MG63 (cell line): Measurements from ENCODE around the gene SLC23A3. TPM values are rescaled to one million over a fixed set of nuclear protein-coding genes. Genes with fewer than 3 reads are reported as not detected.

Source experiments
- DNase-seq: peaks from one replicate; pipeline ENCODE4 v3.0.0-alpha.2; 2020
- H3K27me3 ChIP-seq: fragments of 250-450 bp; sonication (Bioruptor Pico); 2 replicates; pipeline ENCODE4 v1.5.1; 2020; ENCODE audit warnings: mild to moderate bottlenecking, moderate library complexity
- H3K36me3 ChIP-seq: fragments of 250-450 bp; sonication (Bioruptor Pico); 2 replicates; pipeline ENCODE4 v1.5.1; 2020; ENCODE audit warnings: mild to moderate bottlenecking, moderate library complexity
- H3K4me3 ChIP-seq: fragments of 250-450 bp; sonication (Bioruptor Pico); 2 replicates; pipeline ENCODE4 v1.5.1; 2020; ENCODE audit warnings: mild to moderate bottlenecking, moderate library complexity
- H3K9me3 ChIP-seq: fragments of 250-450 bp; sonication (Bioruptor Pico); 2 replicates; pipeline ENCODE4 v1.5.1; 2020; ENCODE audit warnings: mild to moderate bottlenecking, moderate library complexity
- total RNA-seq: library from RNA; depleted of rRNA; stranded (reverse); fragments of >200 nt; shearing (Covaris generic); gene quantifications from 2 replicates; pipeline ENCODE4 v1.2.3, GENCODE V29; 2014; ENCODE audit warnings: low replicate concordance; rRNA removed

SLC23A3 gene
- total RNA-seq: not detected in 2 replicates

GRCh38 chr2:219169930-219170654 is at the start of gene SLC23A3:
Gene SLC23A3 (minus strand): TSS chr2:219170029. CDS start chr2:219169984, 45 bp downstream.
- H3K4me3 ChIP-seq: no peak within 1 kb of the TSS
- H3K27me3 ChIP-seq: no peaks in the 10 kb centered on the region
- DNase-seq: no peak
- H3K36me3 ChIP-seq: peaks cover 22% of the 10 kb centered on the region
- H3K9me3 ChIP-seq: no peaks in the 10 kb centered on the region

GRCh38 chr2:219218732-219219701 is 49.2 kb upstream of the SLC23A3 start, which contains the start of gene ABCB6:
Gene ABCB6 (minus strand): TSS chr2:219218958. CDS start chr2:219218673, 285 bp downstream.
- Histone ChIP-seq H3K4me3 (peak within 1 kb of the TSS; percentile 47), H3K9me3 (no peaks in the 10 kb centered on the region), H3K27me3 (no peaks in the 10 kb centered on the region), H3K36me3 (peaks cover 61% of the 10 kb centered on the region)
- peak; percentile 98 for DNase-seq

- peaks cover 61% of the 10 kb centered on the region for H3K36me3 ChIP-seq
- DNase-seq: peak; percentile 96
- no peaks in the 10 kb centered on the region for H3K27me3 ChIP-seq
These were observed 48.4 kb upstream of the SLC23A3 start for GRCh38 chr2:219218217-219218731.

GRCh38 chr2:219216535-219216915 is 46.7 kb upstream of the SLC23A3 start:
- DNase-seq: no peak
- Histone ChIP-seq H3K27me3 (no peaks in the 10 kb centered on the region), H3K4me3 (no peak overlapping the region), H3K36me3 (peaks cover 73% of the 10 kb centered on the region), H3K9me3 (no peaks in the 10 kb centered on the region)

More at GRCh38 chr2:219218217-219218731, 48.4 kb upstream of the SLC23A3 start:
- Histone ChIP-seq H3K9me3 (no peaks in the 10 kb centered on the region), H3K4me3 (peak overlapping the region; percentile 47)

- H3K4me3 ChIP-seq: no peak overlapping the region
- H3K9me3 ChIP-seq: no peaks in the 10 kb centered on the region
- no peaks in the 10 kb centered on the region for H3K27me3 ChIP-seq
- peaks cover 68% of the 10 kb centered on the region for H3K36me3 ChIP-seq
- no peak for DNase-seq
These were observed 46.2 kb upstream of the SLC23A3 start for GRCh38 chr2:219215871-219216534.

GRCh38 chr2:219214786-219215185 is 45.0 kb upstream of the SLC23A3 start:
- DNase-seq: no peak
- peaks cover 67% of the 10 kb centered on the region for H3K36me3 ChIP-seq
- H3K27me3 ChIP-seq: no peaks in the 10 kb centered on the region
- H3K9me3 ChIP-seq: no peaks in the 10 kb centered on the region
- H3K4me3 ChIP-seq: no peak overlapping the region

GRCh38 chr2:219214141-219214540 is 44.3 kb upstream of the SLC23A3 start:
- DNase-seq: no peak
- Histone ChIP-seq H3K36me3 (peaks cover 65% of the 10 kb centered on the region), H3K27me3 (no peaks in the 10 kb centered on the region), H3K4me3 (no peak overlapping the region), H3K9me3 (no peaks in the 10 kb centered on the region)

- Histone ChIP-seq H3K9me3 (no peaks in the 10 kb centered on the region), H3K36me3 (peaks cover 69% of the 10 kb centered on the region), H3K4me3 (no peak overlapping the region), H3K27me3 (no peaks in the 10 kb centered on the region)
- no peak for DNase-seq
These were observed 43.8 kb upstream of the SLC23A3 start for GRCh38 chr2:219213486-219214071.

GRCh38 chr2:219213026-219213415 is 43.2 kb upstream of the SLC23A3 start:
- H3K27me3 ChIP-seq: no peaks in the 10 kb centered on the region
- no peak for DNase-seq
- H3K36me3 ChIP-seq: peaks cover 75% of the 10 kb centered on the region
- no peak overlapping the region for H3K4me3 ChIP-seq
- H3K9me3 ChIP-seq: no peaks in the 10 kb centered on the region

GRCh38 chr2:219210886-219211362 is 41.1 kb upstream of the SLC23A3 start:
- H3K27me3 ChIP-seq: no peaks in the 10 kb centered on the region
- peaks cover 70% of the 10 kb centered on the region for H3K36me3 ChIP-seq
- H3K4me3 ChIP-seq: no peak overlapping the region
- no peak for DNase-seq
- H3K9me3 ChIP-seq: no peaks in the 10 kb centered on the region

GRCh38 chr2:219210196-219210885 is 40.5 kb upstream of the SLC23A3 start:
- Histone ChIP-seq H3K27me3 (no peaks in the 10 kb centered on the region), H3K4me3 (no peak overlapping the region), H3K9me3 (no peaks in the 10 kb centered on the region), H3K36me3 (peaks cover 64% of the 10 kb centered on the region)
- no peak for DNase-seq

GRCh38 chr2:219209236-219210195 is 39.7 kb upstream of the SLC23A3 start:
- Histone ChIP-seq H3K9me3 (no peaks in the 10 kb centered on the region), H3K4me3 (no peak overlapping the region), H3K36me3 (peaks cover 56% of the 10 kb centered on the region), H3K27me3 (no peaks in the 10 kb centered on the region)
- no peak for DNase-seq

- peak overlapping the region; percentile 72 for H3K4me3 ChIP-seq
- no peak for DNase-seq
- H3K27me3 ChIP-seq: no peaks in the 10 kb centered on the region
- no peaks in the 10 kb centered on the region for H3K9me3 ChIP-seq
- H3K36me3 ChIP-seq: peaks cover 42% of the 10 kb centered on the region
These were observed 38.3 kb upstream of the SLC23A3 start for GRCh38 chr2:219207884-219208740.
